ENCODE results near the gene TNFRSF1A. TPM values are rescaled to one million over a fixed set of nuclear protein-coding genes. Genes with fewer than 3 reads are reported as not detected.
A peak's percentile ranks its signal among the peaks of the same experiment; 100 is the strongest.

TNFRSF1A gene
- total RNA-seq, 1 experiment from 2014 or later = 95.1 TPM

GRCh38 chr12:6362403-6362802, 20.5 kb upstream of the TNFRSF1A start:
- no peak for ATAC-seq
- Histone ChIP-seq H2AFZ (ENCODE audit: low read length) (peak overlapping the region; percentile 67), H3K79me2 (ENCODE audit: low read length) (peaks cover 5% of the 10 kb centered on the region; the same call in 1 of the 2 replicates), H3K27ac (ENCODE audit: low read length) (peak overlapping the region; percentile 93), H3K36me3 (ENCODE audit: low read depth, low read length) (no peaks in the 10 kb centered on the region), H3K9me3 (ENCODE audit: low read length) (no peaks in the 10 kb centered on the region), H3K4me3 (ENCODE audit: low read length) (peak overlapping the region; percentile 30; the same call in 1 of the 2 replicates), H3K9ac (ENCODE audit: low read length) (peak overlapping the region; percentile 61), H4K20me1 (ENCODE audit: low read length) (no peaks in the 10 kb centered on the region), H3K27me3 (ENCODE audit: low read length) (no peaks in the 10 kb centered on the region), H3K9me2 (replicated peaks; ENCODE audit: low read length) (no peaks in the 10 kb centered on the region), H3F3A (ENCODE audit: low read length, unreplicated experiment) (peaks cover 6% of the 10 kb centered on the region), H3K4me1 (ENCODE audit: insufficient read depth, low read length) (peaks cover 40% of the 10 kb centered on the region), H3K4me2 (ENCODE audit: low read length) (peak overlapping the region; percentile 77)
- POLR2A ChIA-PET (ENCODE audit: unreplicated experiment) = interaction anchor here (1.3 kb wide), 1 partner anchor 26 kb away, joined by 10 read pairs; no protein-coding TSS in a partner anchor
- CTCF ChIA-PET = interaction anchor here (0.6 to 1.8 kb wide), 4 partner anchors 23 to 250 kb away, joined by 3 to 9 read pairs (median 4); no protein-coding TSS in a partner anchor
- DNase-seq = peak; percentile 19
- intact Hi-C loops (cut with micrococcal nuclease) = loop anchor here (1.0 kb wide), 1 partner anchor 26 kb away; no protein-coding TSS in a partner anchor
- TF ChIP-seq, protein P1, sequence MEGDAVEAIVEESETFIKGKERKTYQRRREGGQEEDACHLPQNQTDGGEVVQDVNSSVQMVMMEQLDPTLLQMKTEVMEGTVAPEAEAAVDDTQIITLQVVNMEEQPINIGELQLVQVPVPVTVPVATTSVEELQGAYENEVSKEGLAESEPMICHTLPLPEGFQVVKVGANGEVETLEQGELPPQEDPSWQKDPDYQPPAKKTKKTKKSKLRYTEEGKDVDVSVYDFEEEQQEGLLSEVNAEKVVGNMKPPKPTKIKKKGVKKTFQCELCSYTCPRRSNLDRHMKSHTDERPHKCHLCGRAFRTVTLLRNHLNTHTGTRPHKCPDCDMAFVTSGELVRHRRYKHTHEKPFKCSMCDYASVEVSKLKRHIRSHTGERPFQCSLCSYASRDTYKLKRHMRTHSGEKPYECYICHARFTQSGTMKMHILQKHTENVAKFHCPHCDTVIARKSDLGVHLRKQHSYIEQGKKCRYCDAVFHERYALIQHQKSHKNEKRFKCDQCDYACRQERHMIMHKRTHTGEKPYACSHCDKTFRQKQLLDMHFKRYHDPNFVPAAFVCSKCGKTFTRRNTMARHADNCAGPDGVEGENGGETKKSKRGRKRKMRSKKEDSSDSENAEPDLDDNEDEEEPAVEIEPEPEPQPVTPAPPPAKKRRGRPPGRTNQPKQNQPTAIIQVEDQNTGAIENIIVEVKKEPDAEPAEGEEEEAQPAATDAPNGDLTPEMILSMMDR (conservative IDR thresholded peaks at IDR 0.05; ENCODE audit: low read depth, low read length) = no peak
- TF ChIP-seq EZH2 (IDR thresholded peaks at IDR 0.05; ENCODE audit: low read length, unreplicated experiment) (no peak), EZH2phosphoT487 (IDR thresholded peaks at IDR 0.05; ENCODE audit: borderline replicate concordance, low read length) (no peak)
- BruUV-seq (replicated peaks) = TSS peak; percentile 30

- peak overlapping the region; percentile 93 for H3K27ac ChIP-seq (ENCODE audit: low read length)
- peak overlapping the region; percentile 30; the same call in 1 of the 2 replicates for H3K4me3 ChIP-seq (ENCODE audit: low read length)
- peak overlapping the region; percentile 77 for H3K4me2 ChIP-seq (ENCODE audit: low read length)
- POLR2A ChIA-PET (ENCODE audit: unreplicated experiment) = interaction anchor here (0.5 kb wide), 1 partner anchor 25 kb away, joined by 8 read pairs; no protein-coding TSS in a partner anchor
- H3K4me1 ChIP-seq (ENCODE audit: insufficient read depth, low read length) = peaks cover 40% of the 10 kb centered on the region
- no TSS peak for BruUV-seq (replicated peaks)
- DNase-seq (peak; percentile 89), ATAC-seq (peak; percentile 70)
- no peaks in the 10 kb centered on the region for H3K27me3 ChIP-seq (ENCODE audit: low read length)
- TF ChIP-seq EZH2 (IDR thresholded peaks at IDR 0.05; ENCODE audit: low read length, unreplicated experiment) = no peak
- TF ChIP-seq, protein P1 (conservative IDR thresholded peaks at IDR 0.05; ENCODE audit: low read depth, low read length) = no peak
- TF ChIP-seq EZH2phosphoT487 (IDR thresholded peaks at IDR 0.05; ENCODE audit: borderline replicate concordance, low read length) = no peak
- H3F3A ChIP-seq (ENCODE audit: low read length, unreplicated experiment) = peaks cover 6% of the 10 kb centered on the region
- no peaks in the 10 kb centered on the region for H4K20me1 ChIP-seq (ENCODE audit: low read length)
- H3K9me2 ChIP-seq (replicated peaks; ENCODE audit: low read length) = no peaks in the 10 kb centered on the region
- peaks cover 5% of the 10 kb centered on the region; the same call in 1 of the 2 replicates for H3K79me2 ChIP-seq (ENCODE audit: low read length)
- intact Hi-C loops (cut with micrococcal nuclease) = loop anchor here (1.0 kb wide), 1 partner anchor 26 kb away; no protein-coding TSS in a partner anchor
- H3K36me3 ChIP-seq (ENCODE audit: low read depth, low read length) = no peaks in the 10 kb centered on the region
- H3K9ac ChIP-seq (ENCODE audit: low read length) = peak overlapping the region; percentile 61
- CTCF ChIA-PET = no interaction called here
- H3K9me3 ChIP-seq (ENCODE audit: low read length) = no peaks in the 10 kb centered on the region
- H2AFZ ChIP-seq (ENCODE audit: low read length) = peak overlapping the region; percentile 67
These were observed 20.0 kb upstream of the TNFRSF1A start for GRCh38 chr12:6361834-6362233.
